Measurements from ENCODE around the gene SKIDA1.

The SKIDA1 gene

GRCh38 chr10:21535494-21535965 is 10.0 kb upstream of the SKIDA1 start:
- peak overlapping the region; percentile 85 for H3K27ac ChIP-seq (ENCODE audit: extremely low read depth, low read depth, low read length)
- ChIA-PET CTCF (no interaction called here), POLR2A (no interaction called here)
- peaks cover 9% of the 10 kb centered on the region for H3K4me1 ChIP-seq (ENCODE audit: control insufficient read depth, insufficient read depth, low read length)
- no peak; the same call in 1 of the 2 replicates for TF ChIP-seq ZBTB10 (tag by site-specific recombination; IDR thresholded peaks at IDR 0.05)
- TF ChIP-seq ZNF398 (tag by site-specific recombination; IDR thresholded peaks at IDR 0.05) = no peak
- TF ChIP-seq TCF7L2 (IDR thresholded peaks at IDR 0.05; ENCODE audit: borderline replicate concordance, low read depth, low read length) = peak; percentile 51; the same call in 1 of the 2 replicates
- no peak for TF ChIP-seq ZSCAN18 (tag by site-specific recombination; IDR thresholded peaks at IDR 0.05)
- TF ChIP-seq KLF8 (tag by site-specific recombination; IDR thresholded peaks at IDR 0.05) = no peak
- TF ChIP-seq BCL11A (tag by site-specific recombination; IDR thresholded peaks at IDR 0.05; ENCODE audit: low read depth) = no peak
- no peak for TF ChIP-seq ZNF366 (tag by site-specific recombination; conservative IDR thresholded peaks at IDR 0.05)
- no peak for TF ChIP-seq ZNF558 (tag by site-specific recombination; IDR thresholded peaks at IDR 0.05)
- no peak for TF ChIP-seq ZBTB26 (tag by site-specific recombination; optimal IDR thresholded peaks at IDR 0.05)
- TF ChIP-seq GFI1B (tag by site-specific recombination; IDR thresholded peaks at IDR 0.05) = no peak
- peak; percentile 82 for TF ChIP-seq ZNF335 (tag by site-specific recombination; conservative IDR thresholded peaks at IDR 0.05)
- no peak for TF ChIP-seq ZNF416 (tag by site-specific recombination; IDR thresholded peaks at IDR 0.05)
- no peak for TF ChIP-seq ZNF394 (tag by site-specific recombination; IDR thresholded peaks at IDR 0.05; ENCODE audit: borderline replicate concordance)
- TF ChIP-seq ZFP37 (tag by site-specific recombination; IDR thresholded peaks at IDR 0.05) = no peak
- no peak for TF ChIP-seq BCL11B (tag by site-specific recombination; IDR thresholded peaks at IDR 0.05; ENCODE audit: low read depth)
- no peaks in the 10 kb centered on the region for H3K9me3 ChIP-seq (ENCODE audit: control insufficient read depth, insufficient read depth, low read depth, low read length)
- peaks cover 38 to 42% of the 10 kb centered on the region in 2 experiments for H3K36me3 ChIP-seq (ENCODE audit: control insufficient read depth in 2 of 2, insufficient read depth in 1 of 2, low read length in 2 of 2)
- H3K4me3 ChIP-seq (ENCODE audit: low read depth, low read length) = peak overlapping the region; percentile 63

GRCh38 chr10:21534604-21535493 is 9.4 kb upstream of the SKIDA1 start:
- peaks cover 32 to 35% of the 10 kb centered on the region in 2 experiments for H3K36me3 ChIP-seq (ENCODE audit: control insufficient read depth in 2 of 2, insufficient read depth in 1 of 2, low read length in 2 of 2)
- peaks cover 9% of the 10 kb centered on the region for H3K4me1 ChIP-seq (ENCODE audit: control insufficient read depth, insufficient read depth, low read length)
- CTCF ChIA-PET = no interaction called here
- peak overlapping the region; percentile 63 for H3K4me3 ChIP-seq (ENCODE audit: low read depth, low read length)
- H3K9me3 ChIP-seq (ENCODE audit: control insufficient read depth, insufficient read depth, low read depth, low read length) = no peaks in the 10 kb centered on the region
- POLR2A ChIA-PET = no interaction called here
- H3K27ac ChIP-seq (ENCODE audit: extremely low read depth, low read depth, low read length) = peak overlapping the region; percentile 89
- TF ChIP-seq SALL2 (tag by site-specific recombination; IDR thresholded peaks at IDR 0.05; ENCODE audit: borderline replicate concordance) = no peak
- TF ChIP-seq ZBTB11 (tag by site-specific recombination; conservative IDR thresholded peaks at IDR 0.05; ENCODE audit: low read depth) = 0 out of 2 replicates have a peak, but pooled peaks have one; percentile 34
- peak; percentile 12; the same call in 1 of the 2 replicates for TF ChIP-seq KLF9 (tag by site-specific recombination; IDR thresholded peaks at IDR 0.05; ENCODE audit: low read depth)
- TF ChIP-seq ZNF398 (tag by site-specific recombination; IDR thresholded peaks at IDR 0.05) = no peak
